Mucosa of descending colon (tissue), 3 donors: ENCODE measurements around the gene CD248. TPM values are rescaled to one million over a fixed set of nuclear protein-coding genes. Genes with fewer than 3 reads are reported as not detected.

Source experiments
- ATAC-seq: fragments of 200-7000 bp; cut with Tn5 transposase; one replicate; pipeline ENCODE4 v1.9.1; 2020; ENCODE audit warnings: mild to moderate bottlenecking, moderate library complexity
- DNase-seq, 3 donors: peaks; one replicate each; pipeline ENCODE4 v3.0.0-alpha.2; 2020
- H3K36me3 ChIP-seq: fragments of 200-600 bp; one replicate; pipeline ENCODE4 v1.8.0; 2021; ENCODE audit warnings: low read depth, mild to moderate bottlenecking
- H3K4me1 ChIP-seq: fragments of 200-600 bp; one replicate; pipeline ENCODE4 v1.8.0; 2021; ENCODE audit warnings: low read depth, mild to moderate bottlenecking
- H3K4me3 ChIP-seq: fragments of 200-600 bp; one replicate; pipeline ENCODE4 v1.8.0; 2021; ENCODE audit warnings: mild to moderate bottlenecking
- H3K9me3 ChIP-seq: fragments of 200-600 bp; one replicate; pipeline ENCODE4 v1.8.0; 2021; ENCODE audit warnings: mild to moderate bottlenecking
- CTCF ChIP-seq: fragments of 200-600 bp; IDR thresholded peaks from one replicate; pipeline ENCODE4 v1.8.0; 2022; ENCODE audit warnings: antibody characterized with exemption, mild to moderate bottlenecking
- intact Hi-C, 2 donors: fragments of 100-400 bp; cut with DNase I in 1 of 2; cut with micrococcal nuclease in 1 of 2; formaldehyde crosslinking; loops; one replicate each; pipeline versions ENCODE4 v1.11.0 to v1.11.1; 2022; cut with DNase I, micrococcal nuclease
- total RNA-seq, 3 donors: library from RNA; stranded (reverse); fragmentation: NEBNext Ultra II Directional in 2 of 3; extraction: Animal tissue kit (Norgen Biotek cat#: 25700) in 2 of 3; gene quantifications; one replicate each; pipeline versions ENCODE4 v1.2.1 to v1.2.4, GENCODE V29; 2021 to 2023
- donor health status: DM: no; HTN: no; CAD: no; lungs with moderate emphysema.
- donor health status: DM: no; HTN: no; CAD: no.
- donor health status: DM: no; HTN: yes; CAD: no.

Gene CD248
- total RNA-seq, 3 donors from 2014 or later = 4.5 to 37.7 (median 28.5) TPM

- no peak for TF ChIP-seq CTCF
- no peak overlapping the region for H3K4me3 ChIP-seq
- H3K4me1 ChIP-seq = peaks cover 7% of the 10 kb centered on the region
- H3K36me3 ChIP-seq = no peaks in the 10 kb centered on the region
- no peak for DNase-seq
- H3K9me3 ChIP-seq = no peaks in the 10 kb centered on the region
- ATAC-seq = no peak
- intact Hi-C loops = loop anchor here in 1 of 2 donors (10.0 kb wide), 1 partner anchor 74 kb away; no protein-coding TSS in a partner anchor
Observed at GRCh38 chr11:66310324-66310723, 6.5 kb downstream of the CD248 start.

DNA sequence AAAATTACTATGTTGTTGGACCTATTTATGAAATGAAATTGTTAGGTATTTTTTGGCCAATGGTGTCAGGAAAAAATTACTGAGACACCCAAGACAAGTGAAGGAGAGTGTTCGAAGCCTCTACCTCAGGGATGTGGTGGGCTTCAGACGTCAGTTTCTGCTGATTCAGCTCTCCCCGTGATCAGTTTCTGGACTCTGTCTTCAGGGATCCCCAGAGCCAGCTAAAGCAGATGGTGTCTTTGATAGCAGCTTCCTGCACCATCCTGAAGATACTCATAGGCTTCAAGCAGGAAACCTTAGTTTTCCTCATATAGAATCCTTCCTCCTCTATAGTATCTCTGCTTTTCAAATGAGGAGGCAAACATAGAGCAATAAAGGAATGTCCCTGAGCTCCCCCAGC, 7.4 kb downstream of the CD248 start:
- no peaks in the 10 kb centered on the region for H3K36me3 ChIP-seq
- no peak for TF ChIP-seq CTCF
- no peaks in the 10 kb centered on the region for H3K9me3 ChIP-seq
- no peak for ATAC-seq
- H3K4me3 ChIP-seq = no peak overlapping the region
- peaks cover 7% of the 10 kb centered on the region for H3K4me1 ChIP-seq
- no peak for DNase-seq
- intact Hi-C loops = no loop called here

DNA sequence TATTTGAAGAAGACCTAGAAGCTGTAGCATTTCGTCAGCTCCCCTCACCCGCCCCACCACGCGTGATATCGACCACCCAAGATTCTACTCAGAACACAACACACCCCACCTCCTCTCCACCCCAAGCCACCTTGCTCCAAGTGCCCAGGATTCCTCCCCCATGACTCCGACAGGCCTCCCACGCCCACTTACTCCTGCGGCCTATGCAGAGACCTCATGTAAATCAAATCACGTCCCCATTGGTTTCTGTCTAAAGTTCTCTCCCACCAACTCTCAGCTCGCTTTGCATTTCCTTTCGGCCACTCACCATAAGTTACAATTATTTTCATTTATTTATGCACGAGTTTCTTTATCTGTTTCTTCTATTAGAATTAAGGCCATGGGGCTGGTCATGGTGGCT, 14.2 kb downstream of the CD248 start:
- Histone ChIP-seq H3K9me3 (no peaks in the 10 kb centered on the region), H3K36me3 (no peaks in the 10 kb centered on the region), H3K4me3 (no peak overlapping the region), H3K4me1 (no peaks in the 10 kb centered on the region)
- ATAC-seq (no peak), DNase-seq (no peak)
- TF ChIP-seq CTCF = no peak
- intact Hi-C loops = no loop called here

DNA sequence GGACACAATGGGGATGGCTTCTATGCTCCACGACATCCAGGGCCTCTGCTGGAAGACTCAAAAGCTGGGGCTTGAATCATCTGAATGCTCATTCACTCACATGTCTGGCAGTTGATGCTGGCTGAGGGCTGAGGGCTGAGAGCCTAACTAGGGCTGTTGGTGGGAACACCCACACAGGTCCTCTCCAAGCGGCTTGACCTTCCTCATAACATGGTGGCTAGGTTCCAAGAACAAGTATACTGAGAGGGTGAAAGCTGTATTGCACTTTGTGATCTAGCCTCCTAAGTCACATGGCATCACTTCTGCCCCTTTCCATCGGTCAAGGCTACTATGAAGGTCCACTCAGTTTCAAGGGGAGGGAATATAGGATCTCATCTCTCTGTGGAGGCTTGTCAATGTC, 17.7 kb downstream of the CD248 start:
- DNase-seq (no peak), ATAC-seq (no peak)
- TF ChIP-seq CTCF = no peak
- H3K4me3 ChIP-seq = no peak overlapping the region
- H3K4me1 ChIP-seq = no peaks in the 10 kb centered on the region
- intact Hi-C loops = no loop called here
- no peaks in the 10 kb centered on the region for H3K9me3 ChIP-seq
- H3K36me3 ChIP-seq = no peaks in the 10 kb centered on the region

GRCh38 chr11:66297610-66298009, 19.2 kb downstream of the CD248 start:
- H3K4me3 ChIP-seq = no peak overlapping the region
- intact Hi-C loops = no loop called here
- H3K36me3 ChIP-seq = no peaks in the 10 kb centered on the region
- H3K9me3 ChIP-seq = no peaks in the 10 kb centered on the region
- ATAC-seq (no peak), DNase-seq (no peak)
- TF ChIP-seq CTCF = no peak
- no peaks in the 10 kb centered on the region for H3K4me1 ChIP-seq
